Fibroblast of pulmonary artery (primary cell): Measurements from ENCODE around the gene VWA3B.

Experiments
- DNase-seq: peaks from one replicate; pipeline ENCODE4 v3.0.0-alpha.2; 2010; ENCODE audit warnings: low read depth
- H3K4me3 ChIP-seq: replicated peaks from 2 replicates; pipeline ENCODE4 v1.5.1; 2011; ENCODE audit warnings: low read depth, mild to moderate bottlenecking, control low read depth, low read length, moderate library complexity
- TF ChIP-seq, protein P1 (sequence below): IDR thresholded peaks from 2 replicates; pipeline ENCODE4 v1.5.1; 2011; ENCODE audit warnings: mild to moderate bottlenecking, control low read depth, low read length, inconsistent platforms; ENCODE audit errors: missing control alignments

VWA3B gene, protein sequence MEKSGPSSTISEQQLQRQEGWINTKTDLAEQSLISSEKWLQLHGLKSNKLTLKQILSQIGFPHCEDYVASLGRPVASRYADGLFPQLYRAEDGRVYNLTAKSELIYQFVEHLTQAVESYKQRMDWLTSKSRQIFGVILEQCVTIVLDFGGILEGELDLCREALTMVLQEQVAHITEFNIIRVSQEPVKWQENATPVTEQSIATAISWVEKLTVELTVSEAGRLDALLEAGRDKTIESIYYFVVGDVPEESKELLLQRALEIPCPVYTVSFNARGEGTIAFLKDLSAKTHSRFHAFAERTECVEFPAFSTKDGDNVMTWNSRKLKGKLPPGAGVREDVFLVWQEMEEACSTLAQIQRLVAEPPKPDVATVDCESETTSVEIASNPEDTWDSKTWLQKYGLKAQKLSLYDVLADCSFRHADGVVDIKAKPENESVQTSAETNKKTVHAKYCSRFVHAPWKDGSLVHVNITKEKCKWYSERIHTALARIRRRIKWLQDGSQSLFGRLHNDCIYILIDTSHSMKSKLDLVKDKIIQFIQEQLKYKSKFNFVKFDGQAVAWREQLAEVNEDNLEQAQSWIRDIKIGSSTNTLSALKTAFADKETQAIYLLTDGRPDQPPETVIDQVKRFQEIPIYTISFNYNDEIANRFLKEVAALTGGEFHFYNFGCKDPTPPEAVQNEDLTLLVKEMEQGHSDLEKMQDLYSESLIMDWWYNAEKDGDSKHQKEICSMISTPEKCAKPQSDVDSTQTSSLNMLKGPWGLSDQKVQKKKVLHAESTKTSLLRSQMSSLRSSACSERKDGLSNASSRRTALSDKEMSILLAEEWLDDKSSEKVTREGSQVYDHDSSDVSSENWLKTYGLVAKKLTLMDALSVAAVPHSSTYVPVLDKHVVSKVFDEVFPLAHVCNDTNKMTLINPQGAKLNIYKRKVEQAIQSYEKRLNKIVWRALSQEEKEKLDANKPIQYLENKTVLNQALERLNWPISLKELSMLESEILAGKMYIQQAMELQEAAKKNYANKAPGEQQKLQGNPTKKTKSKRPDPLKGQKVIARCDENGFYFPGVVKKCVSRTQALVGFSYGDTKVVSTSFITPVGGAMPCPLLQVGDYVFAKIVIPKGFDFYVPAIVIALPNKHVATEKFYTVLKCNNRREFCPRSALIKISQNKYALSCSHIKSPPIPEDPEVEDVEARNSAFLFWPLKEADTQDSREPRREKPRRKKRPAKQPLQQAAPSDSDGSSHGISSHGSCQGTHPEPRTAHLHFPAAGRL (N-terminal part only)

DNA sequence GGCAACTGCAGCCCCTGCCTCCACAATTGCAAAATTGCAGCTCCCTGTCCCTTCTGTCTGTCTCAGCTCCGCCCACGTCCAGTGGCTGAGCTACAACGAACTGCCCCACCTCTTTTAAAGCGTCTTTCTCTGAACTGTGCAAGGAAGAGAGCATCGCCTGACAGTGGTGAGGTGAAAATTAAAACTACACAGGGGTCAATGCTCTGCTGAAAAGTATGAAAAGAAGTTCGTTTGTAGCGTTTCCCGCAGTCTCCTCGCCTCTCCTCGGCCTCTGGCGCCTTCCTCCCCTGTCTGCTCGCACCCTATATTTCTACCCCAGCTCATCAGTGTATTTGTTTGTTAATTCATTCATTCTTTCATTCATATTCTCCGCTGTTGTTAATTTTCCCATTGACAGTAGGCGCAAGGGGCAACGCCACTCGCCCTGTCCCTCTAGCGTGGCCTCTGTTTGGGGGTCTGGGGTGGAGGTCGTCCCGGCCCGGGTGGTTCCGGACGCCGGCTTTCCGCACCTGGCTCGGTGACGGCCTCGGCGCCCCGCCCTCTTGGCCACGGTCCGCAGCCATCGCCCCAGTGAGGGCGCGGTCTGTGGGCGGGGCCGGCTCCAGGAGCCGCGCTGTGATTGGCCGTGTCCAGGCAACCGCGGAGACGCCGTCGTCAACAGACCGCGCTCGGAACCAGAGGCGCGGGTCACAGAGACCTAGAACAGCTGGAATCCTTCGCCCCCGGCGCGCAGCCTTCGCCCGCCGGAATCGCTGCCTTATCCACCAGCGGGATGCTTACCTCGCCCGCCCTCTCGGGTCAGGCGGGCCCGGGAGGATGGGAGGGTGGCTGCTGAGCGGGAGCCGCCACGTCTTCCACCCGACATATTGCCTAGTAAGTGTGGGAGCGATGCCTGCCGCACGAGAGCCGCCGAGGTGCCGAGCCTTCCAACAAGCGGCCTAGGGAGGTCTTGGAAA, at the start of gene VWA3B:
Gene VWA3B (plus strand): TSS at position 677 of the 956 bp plus-strand sequence. CDS start 5,926 bp downstream, outside the sequence.
- TF ChIP-seq, protein P1, sequence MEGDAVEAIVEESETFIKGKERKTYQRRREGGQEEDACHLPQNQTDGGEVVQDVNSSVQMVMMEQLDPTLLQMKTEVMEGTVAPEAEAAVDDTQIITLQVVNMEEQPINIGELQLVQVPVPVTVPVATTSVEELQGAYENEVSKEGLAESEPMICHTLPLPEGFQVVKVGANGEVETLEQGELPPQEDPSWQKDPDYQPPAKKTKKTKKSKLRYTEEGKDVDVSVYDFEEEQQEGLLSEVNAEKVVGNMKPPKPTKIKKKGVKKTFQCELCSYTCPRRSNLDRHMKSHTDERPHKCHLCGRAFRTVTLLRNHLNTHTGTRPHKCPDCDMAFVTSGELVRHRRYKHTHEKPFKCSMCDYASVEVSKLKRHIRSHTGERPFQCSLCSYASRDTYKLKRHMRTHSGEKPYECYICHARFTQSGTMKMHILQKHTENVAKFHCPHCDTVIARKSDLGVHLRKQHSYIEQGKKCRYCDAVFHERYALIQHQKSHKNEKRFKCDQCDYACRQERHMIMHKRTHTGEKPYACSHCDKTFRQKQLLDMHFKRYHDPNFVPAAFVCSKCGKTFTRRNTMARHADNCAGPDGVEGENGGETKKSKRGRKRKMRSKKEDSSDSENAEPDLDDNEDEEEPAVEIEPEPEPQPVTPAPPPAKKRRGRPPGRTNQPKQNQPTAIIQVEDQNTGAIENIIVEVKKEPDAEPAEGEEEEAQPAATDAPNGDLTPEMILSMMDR, result no peak
- peak within 1 kb of the TSS; percentile 42 for H3K4me3 ChIP-seq
- peak; percentile 11 for DNase-seq

DNA sequence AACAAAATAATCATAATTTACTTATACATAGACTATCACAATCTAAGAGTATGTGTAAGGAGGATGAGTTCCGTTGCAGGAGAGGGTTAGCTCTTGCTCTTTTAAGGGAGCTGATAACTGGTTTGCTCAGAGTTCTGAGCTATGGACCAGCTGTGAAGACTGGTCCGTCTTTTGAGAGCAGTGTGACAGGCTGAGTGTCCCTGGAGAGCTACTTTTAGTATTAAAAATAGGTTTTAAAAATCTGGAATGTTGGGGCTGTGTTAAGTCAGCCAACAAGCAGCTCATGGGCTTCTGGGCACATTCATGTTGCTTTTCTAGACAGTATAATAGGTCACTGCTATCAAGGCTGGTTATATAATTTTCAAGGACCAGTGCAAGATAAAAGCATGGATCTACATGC, 49.8 kb upstream of the VWA3B start:
- TF ChIP-seq, protein P1, result no peak
- no peak overlapping the region for H3K4me3 ChIP-seq
- no peak for DNase-seq

DNA sequence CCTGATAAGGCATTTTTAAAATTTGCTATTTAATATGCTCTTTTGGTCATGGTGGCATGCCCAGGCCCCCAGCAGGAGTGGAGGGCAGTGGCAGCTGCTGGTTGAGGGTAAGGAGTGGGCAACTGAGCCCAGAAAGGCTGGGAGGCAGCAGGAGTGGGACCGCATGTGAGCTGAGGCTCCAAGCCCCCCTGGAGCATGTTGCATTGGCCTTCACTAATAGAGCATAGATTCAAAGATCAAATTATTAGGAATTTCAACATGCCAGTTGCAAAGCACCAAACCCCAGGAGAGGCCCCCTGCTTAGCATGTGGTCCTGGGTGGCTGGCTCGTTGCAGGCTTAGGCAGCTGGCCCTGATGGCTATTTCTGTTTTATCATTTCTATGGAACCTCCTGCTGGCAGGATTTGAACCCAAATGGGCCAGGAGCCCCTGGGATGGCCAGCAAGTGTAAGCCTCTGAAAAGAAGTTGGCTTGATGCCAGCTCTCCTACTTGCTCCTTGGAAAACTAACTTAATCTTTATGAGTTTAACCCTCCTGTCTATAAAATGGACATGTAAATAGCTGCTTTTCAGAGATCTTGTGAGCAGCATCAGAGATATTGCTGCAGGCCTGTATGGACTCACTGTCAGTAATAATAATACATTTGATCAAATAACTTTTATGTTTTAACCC, 49.2 kb upstream of the VWA3B start:
- no peak overlapping the region for H3K4me3 ChIP-seq
- DNase-seq, result no peak
- TF ChIP-seq, protein P1, result no peak

DNA sequence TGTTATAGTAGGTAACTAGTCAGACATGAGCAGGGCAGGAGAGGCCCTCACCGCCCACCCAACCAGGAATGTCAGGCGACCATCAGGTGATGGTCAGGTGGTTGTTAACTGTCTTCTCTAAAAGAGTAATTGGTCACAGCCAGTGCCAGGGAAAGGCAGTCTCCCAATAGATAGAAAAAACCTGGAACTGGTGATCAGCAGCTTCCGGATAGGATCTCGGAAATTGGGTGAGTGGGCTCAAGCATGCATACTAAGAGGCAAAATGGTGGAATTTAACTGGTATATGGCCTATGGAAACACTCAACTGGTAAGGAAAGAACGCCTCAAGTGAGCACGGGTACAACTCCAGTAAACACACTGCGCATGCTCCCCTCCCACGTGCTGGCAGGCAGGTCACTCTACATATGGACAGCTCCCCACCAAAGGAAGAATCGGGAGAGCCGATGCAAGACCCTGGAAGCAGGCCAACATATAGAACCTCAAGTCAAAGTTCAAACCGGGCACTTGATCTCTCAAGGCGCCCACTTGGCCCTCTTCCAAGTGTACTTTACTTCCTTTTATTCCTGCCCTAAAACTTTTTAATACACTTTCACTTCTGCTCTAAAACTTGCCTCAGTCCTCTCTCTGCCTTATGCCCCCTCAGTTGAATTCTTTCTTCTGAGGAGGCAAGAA, 47.7 kb upstream of the VWA3B start:
- DNase-seq, result no peak
- H3K4me3 ChIP-seq, result no peak overlapping the region
- TF ChIP-seq, protein P1, result no peak

DNA sequence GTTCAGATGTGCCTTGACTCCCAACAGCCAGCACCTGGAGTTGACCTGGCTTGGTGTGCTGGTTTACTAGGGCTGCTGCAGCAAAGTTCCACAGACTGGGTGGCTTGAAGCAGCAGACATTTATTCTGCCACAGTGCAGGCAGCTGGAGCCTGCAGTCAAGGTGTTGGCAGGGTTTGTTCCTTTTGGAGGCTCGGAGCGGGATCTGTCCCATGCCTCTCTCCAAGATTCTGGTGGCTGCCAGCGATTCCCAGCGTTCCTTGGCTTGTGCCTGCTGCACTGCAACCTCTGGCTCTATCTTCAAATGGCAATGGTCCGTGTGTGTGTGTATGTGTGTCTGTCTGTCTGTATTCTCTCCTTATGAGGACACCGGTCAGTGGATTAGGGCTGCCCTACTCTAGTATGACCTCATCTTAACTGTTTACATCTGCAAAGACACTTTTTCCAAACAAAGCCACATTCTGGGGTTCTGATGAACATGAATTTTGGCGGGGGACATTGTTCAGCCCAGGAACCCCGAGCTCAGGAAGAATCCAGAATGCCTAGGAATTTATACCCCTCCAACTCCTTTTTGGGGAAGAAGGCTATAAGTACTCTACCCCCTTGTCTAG, 46.5 kb upstream of the VWA3B start:
- TF ChIP-seq, protein P1, result no peak
- H3K4me3 ChIP-seq, result no peak overlapping the region
- DNase-seq, result no peak
